ENCODE data around the gene GOLPH3. TPM values are rescaled to one million over a fixed set of nuclear protein-coding genes. Genes with fewer than 3 reads are reported as not detected.
A peak's percentile ranks its signal among the peaks of the same experiment; 100 is the strongest.
"Not testable (repeated sequence)": the region's sequence is repeated elsewhere in the genome, so short reads cannot be mapped to it uniquely, and the experiment has no call there.

The GOLPH3 gene
- total RNA-seq, 1 donor from 2014 or later = 80.5 TPM

GRCh38 chr5:32210151-32210550, 36.0 kb upstream of the GOLPH3 start:
- H3K4me3 ChIP-seq = no peak overlapping the region
- Mint-ChIP-seq H3K27ac (peak overlapping the region; percentile 87), H3K36me3 (peaks cover 2% of the 10 kb centered on the region), H3K9me3 (peaks cover 14% of the 10 kb centered on the region), H3K4me3 (no peak overlapping the region), H3K27me3 (ENCODE audit: insufficient read depth, low read depth) (peaks cover 9% of the 10 kb centered on the region), H3K4me1 (peaks cover 6% of the 10 kb centered on the region)
- DNase-seq (ENCODE audit: low spot score) = no peak
- no peak overlapping the region for H3K27ac ChIP-seq
- no peaks in the 10 kb centered on the region for H3K27me3 ChIP-seq
- no peaks in the 10 kb centered on the region for H3K79me2 ChIP-seq (ENCODE audit: low read depth)
- no peaks in the 10 kb centered on the region for H3K9me3 ChIP-seq (ENCODE audit: low read depth)
- no peak overlapping the region for H3K4me2 ChIP-seq
- no peak overlapping the region for H3K9ac ChIP-seq
- no peak for TF ChIP-seq CTCF (IDR thresholded peaks at IDR 0.05)
- no peak for TF ChIP-seq EZH2 (IDR thresholded peaks at IDR 0.05)
- no peak for TF ChIP-seq EZH2phosphoT487 (IDR thresholded peaks at IDR 0.05)
- no peaks in the 10 kb centered on the region for H3K4me1 ChIP-seq
- no peaks in the 10 kb centered on the region for H3K36me3 ChIP-seq
- no peak overlapping the region for H2AFZ ChIP-seq (replicated peaks)
- H4K20me1 ChIP-seq (ENCODE audit: low read depth) = no peaks in the 10 kb centered on the region
- H3F3A ChIP-seq (ENCODE audit: low read depth) = no peaks in the 10 kb centered on the region

- H3K27me3 Mint-ChIP-seq (ENCODE audit: insufficient read depth, low read depth); H3K4me1 ChIP-seq; H3K9me3 ChIP-seq (ENCODE audit: low read depth); H3K27ac Mint-ChIP-seq; H3K4me2 ChIP-seq; H3F3A ChIP-seq (ENCODE audit: low read depth); DNase-seq (ENCODE audit: low spot score); H3K27me3 ChIP-seq; H3K4me3 Mint-ChIP-seq; H3K79me2 ChIP-seq (ENCODE audit: low read depth); H2AFZ ChIP-seq (replicated peaks); H3K4me1 Mint-ChIP-seq; H3K36me3 Mint-ChIP-seq; H3K9ac ChIP-seq; H3K4me3 ChIP-seq; H3K27ac ChIP-seq; H4K20me1 ChIP-seq (ENCODE audit: low read depth); H3K36me3 ChIP-seq: not testable (repeated sequence)
- H3K9me3 Mint-ChIP-seq = peaks cover 14% of the 10 kb centered on the region
Observed at GRCh38 chr5:32208837-32209236, 34.7 kb upstream of the GOLPH3 start.

GRCh38 chr5:32207355-32207634, 33.2 kb upstream of the GOLPH3 start:
- peaks cover 6% of the 10 kb centered on the region for H3K4me1 Mint-ChIP-seq
- no peak overlapping the region for H3K27ac Mint-ChIP-seq
- DNase-seq (ENCODE audit: low spot score) = no peak
- no peak overlapping the region for H3K4me2 ChIP-seq
- TF ChIP-seq EZH2 (IDR thresholded peaks at IDR 0.05) (no peak), CTCF (IDR thresholded peaks at IDR 0.05) (no peak), EZH2phosphoT487 (IDR thresholded peaks at IDR 0.05) (no peak)
- no peaks in the 10 kb centered on the region for H3F3A ChIP-seq (ENCODE audit: low read depth)
- H3K27me3 ChIP-seq = no peaks in the 10 kb centered on the region
- H3K27me3 Mint-ChIP-seq (ENCODE audit: insufficient read depth, low read depth) = peaks cover 3% of the 10 kb centered on the region
- H3K4me3 ChIP-seq = no peak overlapping the region
- no peaks in the 10 kb centered on the region for H3K4me1 ChIP-seq
- H2AFZ ChIP-seq (replicated peaks) = no peak overlapping the region
- no peaks in the 10 kb centered on the region for H3K36me3 ChIP-seq
- no peaks in the 10 kb centered on the region for H3K79me2 ChIP-seq (ENCODE audit: low read depth)
- H3K9me3 ChIP-seq (ENCODE audit: low read depth) = no peaks in the 10 kb centered on the region
- H4K20me1 ChIP-seq (ENCODE audit: low read depth) = no peaks in the 10 kb centered on the region
- no peak overlapping the region for H3K9ac ChIP-seq
- H3K4me3 Mint-ChIP-seq = no peak overlapping the region
- peaks cover 2% of the 10 kb centered on the region for H3K36me3 Mint-ChIP-seq
- no peak overlapping the region for H3K27ac ChIP-seq
- peaks cover 14% of the 10 kb centered on the region for H3K9me3 Mint-ChIP-seq

GRCh38 chr5:32206509-32207354, 32.6 kb upstream of the GOLPH3 start:
- peaks cover 14% of the 10 kb centered on the region for H3K9me3 Mint-ChIP-seq
- TF ChIP-seq EZH2 (IDR thresholded peaks at IDR 0.05) (no peak), EZH2phosphoT487 (IDR thresholded peaks at IDR 0.05) (no peak), CTCF (IDR thresholded peaks at IDR 0.05) (no peak)
- H4K20me1 ChIP-seq (ENCODE audit: low read depth) = no peaks in the 10 kb centered on the region
- no peak overlapping the region for H3K4me3 ChIP-seq
- H3K27me3 ChIP-seq = no peaks in the 10 kb centered on the region
- H3K4me2 ChIP-seq = no peak overlapping the region
- no peak overlapping the region for H3K9ac ChIP-seq
- H3K79me2 ChIP-seq (ENCODE audit: low read depth) = no peaks in the 10 kb centered on the region
- H3K36me3 ChIP-seq = no peaks in the 10 kb centered on the region
- H3K4me3 Mint-ChIP-seq = no peak overlapping the region
- no peaks in the 10 kb centered on the region for H3K9me3 ChIP-seq (ENCODE audit: low read depth)
- no peak overlapping the region for H3K27ac Mint-ChIP-seq
- H3K27ac ChIP-seq = no peak overlapping the region
- H3K36me3 Mint-ChIP-seq = peaks cover 2% of the 10 kb centered on the region
- no peak for DNase-seq (ENCODE audit: low spot score)
- H3K27me3 Mint-ChIP-seq (ENCODE audit: insufficient read depth, low read depth) = peaks cover 3% of the 10 kb centered on the region
- no peak overlapping the region for H2AFZ ChIP-seq (replicated peaks)
- no peaks in the 10 kb centered on the region for H3F3A ChIP-seq (ENCODE audit: low read depth)
- no peaks in the 10 kb centered on the region for H3K4me1 ChIP-seq
- H3K4me1 Mint-ChIP-seq = peaks cover 6% of the 10 kb centered on the region
